SU-DHL-6 (cell line): ENCODE data around the gene PPP1R2.

ENCODE experiments used
- H2AFZ ChIP-seq: fragments of 200-600 bp; sonication (generic); 2 replicates; pipeline ENCODE4 v1.6.1; 2014; ENCODE audit warnings: low read depth, mild to moderate bottlenecking, moderate library complexity, mixed read lengths, antibody characterized with exemption, low read length; ENCODE audit not compliant: severe bottlenecking
- H3F3A ChIP-seq: fragments of 200-600 bp; shearing (Covaris generic); 2 replicates; pipeline ENCODE4 v1.6.0; 2016; ENCODE audit warnings: antibody characterized with exemption, mild to moderate bottlenecking; ENCODE audit not compliant: insufficient read depth
- H3K27ac ChIP-seq: fragments of 200-600 bp; sonication (generic); 2 replicates; pipeline ENCODE4 v1.5.1; 2016; ENCODE audit warnings: low read depth, mild to moderate bottlenecking, low read length, moderate library complexity, mixed read lengths
- H3K27me3 ChIP-seq: fragments of 200-600 bp; sonication (generic), shearing (Covaris generic); 2 replicates; pipeline ENCODE4 v1.6.0; 2014; ENCODE audit warnings: mild to moderate bottlenecking, low read length
- H3K36me3 ChIP-seq: fragments of 200-600 bp; sonication (generic); 2 replicates; pipeline ENCODE4 v1.6.1; 2014; ENCODE audit warnings: mild to moderate bottlenecking, low read length, mixed read lengths
- H3K4me2 ChIP-seq: fragments of 300-600, 200-600 bp; shearing (Covaris generic), sonication (generic); 2 replicates; pipeline ENCODE4 v1.6.0; 2014; ENCODE audit warnings: low read length, low read depth, mild to moderate bottlenecking; ENCODE audit not compliant: poor library complexity, severe bottlenecking
- H3K4me3 ChIP-seq: fragments of 200-600 bp; sonication (generic); 2 replicates; pipeline ENCODE4 v1.5.1; 2014; ENCODE audit warnings: antibody characterized with exemption, low read length, mild to moderate bottlenecking, mixed read lengths; ENCODE audit not compliant: insufficient read depth, poor library complexity, severe bottlenecking
- H3K79me2 ChIP-seq: fragments of 200-600 bp; sonication (generic); 2 replicates; pipeline ENCODE4 v1.6.1; 2014; ENCODE audit warnings: mild to moderate bottlenecking, low read length, moderate library complexity; ENCODE audit not compliant: insufficient read depth
- H3K9ac ChIP-seq: fragments of 200-600 bp; sonication (generic); 2 replicates; pipeline ENCODE4 v1.7.0; 2014; ENCODE audit warnings: mild to moderate bottlenecking, low read length
- H3K9me2 ChIP-seq: fragments of 200-600 bp; sonication (generic); replicated peaks from 2 replicates; pipeline ENCODE4 v1.6.1; 2014; ENCODE audit warnings: low read length; ENCODE audit not compliant: insufficient read depth
- H3K9me3 ChIP-seq: fragments of 200-600 bp; sonication (generic); 2 replicates; pipeline ENCODE4 v1.6.1; 2014; ENCODE audit warnings: low read length, mixed read lengths; ENCODE audit not compliant: insufficient read depth
- H4K20me1 ChIP-seq: fragments of 200-600 bp; sonication (generic); 2 replicates; pipeline ENCODE4 v1.6.1; 2014; ENCODE audit warnings: low read depth, mild to moderate bottlenecking, antibody characterized with exemption, low read length, moderate library complexity, mixed read lengths
- EZH2phosphoT487 ChIP-seq: fragments of 200-600 bp; sonication (generic), shearing (Covaris generic); conservative IDR thresholded peaks from 2 replicates; pipeline ENCODE4 v1.6.1; 2018; ENCODE audit warnings: mild to moderate bottlenecking, antibody characterized with exemption, low read length, moderate library complexity, mixed read lengths
- TF ChIP-seq, protein P1 (sequence below): fragments of 200-600 bp; sonication (generic); IDR thresholded peaks from one replicate; pipeline ENCODE4 v1.5.1; 2017; ENCODE audit warnings: antibody characterized with exemption, mild to moderate bottlenecking, low read length, moderate library complexity; ENCODE audit not compliant: insufficient read depth, poor library complexity, severe bottlenecking

Gene PPP1R2

DNA sequence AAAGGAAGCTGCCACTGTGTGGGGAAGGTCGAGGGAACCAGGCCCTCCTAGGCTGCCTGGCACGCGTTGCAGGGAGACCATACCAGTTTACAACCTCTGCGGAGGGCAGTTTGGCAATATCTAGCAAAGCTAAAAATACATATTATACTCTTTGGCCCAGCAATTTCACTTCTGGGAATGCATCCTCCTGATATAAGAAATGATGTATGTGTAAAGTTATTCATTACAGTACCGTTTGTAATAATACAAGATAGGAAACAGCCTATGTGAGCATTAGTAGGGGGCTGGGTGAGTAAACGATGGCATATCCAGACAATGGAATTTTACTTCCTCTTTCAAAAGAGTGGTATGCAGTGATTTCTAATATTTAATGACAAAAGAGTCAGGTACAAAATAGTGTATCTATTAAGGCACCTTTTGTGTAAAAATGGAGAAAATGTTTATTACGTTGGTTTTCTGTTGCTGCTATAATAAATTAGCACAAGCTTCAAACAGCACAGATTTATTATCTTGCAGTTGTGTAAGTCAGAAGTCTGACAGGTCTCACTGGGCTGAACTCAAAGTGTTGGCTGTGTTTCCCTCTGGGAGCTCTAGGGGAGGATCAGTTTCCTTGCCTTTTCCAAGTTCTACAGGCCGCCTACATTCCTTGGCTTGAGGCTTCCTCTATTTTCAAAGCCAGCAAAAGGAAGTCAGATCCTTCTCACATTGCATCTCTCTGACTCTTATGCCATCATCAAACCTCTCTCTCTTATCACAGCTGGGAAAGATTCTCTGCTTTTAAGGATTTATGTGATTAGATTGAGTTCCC lies 31.6 kb upstream of the PPP1R2 start:
- Histone ChIP-seq H3K4me2 (no peak overlapping the region), H3K36me3 (no peaks in the 10 kb centered on the region), H3K4me3 (no peak overlapping the region), H3K79me2 (no peaks in the 10 kb centered on the region), H4K20me1 (no peaks in the 10 kb centered on the region), H3K9me2 (no peaks in the 10 kb centered on the region), H3F3A (no peaks in the 10 kb centered on the region), H3K9me3 (no peaks in the 10 kb centered on the region), H3K27ac (no peak overlapping the region), H3K9ac (no peak overlapping the region), H2AFZ (no peak overlapping the region), H3K27me3 (no peaks in the 10 kb centered on the region)
- TF ChIP-seq, protein P1, sequence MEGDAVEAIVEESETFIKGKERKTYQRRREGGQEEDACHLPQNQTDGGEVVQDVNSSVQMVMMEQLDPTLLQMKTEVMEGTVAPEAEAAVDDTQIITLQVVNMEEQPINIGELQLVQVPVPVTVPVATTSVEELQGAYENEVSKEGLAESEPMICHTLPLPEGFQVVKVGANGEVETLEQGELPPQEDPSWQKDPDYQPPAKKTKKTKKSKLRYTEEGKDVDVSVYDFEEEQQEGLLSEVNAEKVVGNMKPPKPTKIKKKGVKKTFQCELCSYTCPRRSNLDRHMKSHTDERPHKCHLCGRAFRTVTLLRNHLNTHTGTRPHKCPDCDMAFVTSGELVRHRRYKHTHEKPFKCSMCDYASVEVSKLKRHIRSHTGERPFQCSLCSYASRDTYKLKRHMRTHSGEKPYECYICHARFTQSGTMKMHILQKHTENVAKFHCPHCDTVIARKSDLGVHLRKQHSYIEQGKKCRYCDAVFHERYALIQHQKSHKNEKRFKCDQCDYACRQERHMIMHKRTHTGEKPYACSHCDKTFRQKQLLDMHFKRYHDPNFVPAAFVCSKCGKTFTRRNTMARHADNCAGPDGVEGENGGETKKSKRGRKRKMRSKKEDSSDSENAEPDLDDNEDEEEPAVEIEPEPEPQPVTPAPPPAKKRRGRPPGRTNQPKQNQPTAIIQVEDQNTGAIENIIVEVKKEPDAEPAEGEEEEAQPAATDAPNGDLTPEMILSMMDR: no peak
- TF ChIP-seq EZH2phosphoT487: no peak

DNA sequence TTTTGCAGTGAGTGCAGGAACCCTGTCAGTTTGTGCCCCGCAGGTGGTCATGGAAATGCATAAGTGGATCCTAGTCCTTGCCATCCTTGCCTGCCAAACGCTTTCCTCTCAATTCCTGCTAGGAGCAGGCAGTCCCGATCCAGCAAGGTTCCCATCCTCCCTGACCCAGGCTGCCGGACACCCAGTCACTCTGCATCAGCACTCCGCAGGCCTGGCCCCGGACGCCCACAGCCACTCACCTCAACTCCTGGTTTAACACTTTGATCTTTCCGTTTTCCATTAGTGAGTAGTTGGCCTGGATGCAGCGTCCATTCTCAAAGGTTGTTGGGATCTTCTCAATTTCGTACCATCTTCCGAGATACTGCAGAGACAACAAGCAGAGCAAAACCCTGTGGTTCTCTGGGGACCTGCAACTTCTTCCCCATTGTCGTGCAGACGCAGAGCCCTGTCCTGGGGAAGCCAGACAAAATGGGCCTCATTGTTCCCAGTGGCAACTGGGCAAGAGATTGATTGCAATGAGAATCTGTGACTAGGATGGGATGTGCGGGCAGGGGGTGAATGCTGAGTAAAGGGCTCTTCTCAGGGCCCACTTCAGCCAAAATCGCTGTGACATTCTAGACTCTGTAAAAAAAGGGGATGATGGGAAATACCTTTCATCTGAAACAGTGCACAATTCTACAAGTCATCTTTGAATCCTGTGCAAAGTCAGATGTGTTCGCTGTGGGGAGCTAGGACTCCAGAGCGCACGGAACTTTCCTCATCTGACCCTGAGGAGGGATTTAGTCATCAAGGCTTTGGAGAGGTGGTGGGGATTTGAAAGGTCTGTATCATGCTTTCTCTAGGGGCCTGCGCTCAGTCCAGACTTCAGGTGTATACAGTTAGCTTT lies 30.7 kb upstream of the PPP1R2 start:
- H3K27me3 ChIP-seq: no peaks in the 10 kb centered on the region
- no peaks in the 10 kb centered on the region for H3K9me3 ChIP-seq
- no peak overlapping the region for H3K4me2 ChIP-seq
- TF ChIP-seq, protein P1: no peak
- no peak for TF ChIP-seq EZH2phosphoT487
- no peak overlapping the region for H2AFZ ChIP-seq
- no peaks in the 10 kb centered on the region for H3K79me2 ChIP-seq
- no peaks in the 10 kb centered on the region for H4K20me1 ChIP-seq
- no peak overlapping the region for H3K4me3 ChIP-seq
- H3K27ac ChIP-seq: no peak overlapping the region
- no peaks in the 10 kb centered on the region for H3K9me2 ChIP-seq
- no peak overlapping the region for H3K9ac ChIP-seq
- no peaks in the 10 kb centered on the region for H3K36me3 ChIP-seq
- H3F3A ChIP-seq: no peaks in the 10 kb centered on the region

DNA sequence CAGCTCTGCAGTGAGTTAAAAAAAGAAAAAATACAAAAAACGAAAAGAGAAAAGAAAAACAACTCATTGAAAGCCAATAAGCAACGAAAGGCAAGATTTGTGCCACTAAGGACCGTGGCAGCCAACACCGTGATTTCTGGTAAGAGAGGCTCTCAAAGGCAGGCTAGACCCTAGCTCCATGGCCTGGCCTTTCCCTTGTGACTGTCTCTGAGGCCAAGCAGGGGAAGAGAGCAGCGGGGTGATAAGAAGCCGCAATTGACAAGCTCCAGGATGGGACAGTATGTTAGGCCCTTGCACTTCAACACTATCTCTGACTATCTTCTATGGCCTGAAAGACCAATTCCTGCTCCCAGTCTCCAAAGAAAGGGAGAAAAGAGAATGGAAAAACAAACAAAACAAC lies 28.2 kb upstream of the PPP1R2 start:
- H3K4me2 ChIP-seq: no peak overlapping the region
- no peaks in the 10 kb centered on the region for H3K36me3 ChIP-seq
- H4K20me1 ChIP-seq: no peaks in the 10 kb centered on the region
- H3K4me3 ChIP-seq: no peak overlapping the region
- H3K9ac ChIP-seq: no peak overlapping the region
- no peak overlapping the region for H2AFZ ChIP-seq
- no peaks in the 10 kb centered on the region for H3F3A ChIP-seq
- no peaks in the 10 kb centered on the region for H3K9me3 ChIP-seq
- no peaks in the 10 kb centered on the region for H3K79me2 ChIP-seq
- no peak for TF ChIP-seq EZH2phosphoT487
- TF ChIP-seq, protein P1: no peak
- H3K27ac ChIP-seq: no peak overlapping the region
- no peaks in the 10 kb centered on the region for H3K9me2 ChIP-seq
- H3K27me3 ChIP-seq: no peaks in the 10 kb centered on the region
